ENCODE data around the gene METTL9. TPM values are rescaled to one million over a fixed set of nuclear protein-coding genes. Genes with fewer than 3 reads are reported as not detected.
A peak's percentile ranks its signal among the peaks of the same experiment; 100 is the strongest.
"Not testable (repeated sequence)": the region's sequence is repeated elsewhere in the genome, so short reads cannot be mapped to it uniquely, and the experiment has no call there.

METTL9 gene
- total RNA-seq, 2 experiments from 2014 or later, result 86.6 to 93.4 TPM

GRCh38 chr16:21564367-21564766 lies 35.0 kb upstream of the METTL9 start:
- not testable (repeated sequence) for H3K9me3 Mint-ChIP-seq (ENCODE audit: low read depth); DNase-seq; ATAC-seq; H3K36me3 Mint-ChIP-seq; H3K27ac Mint-ChIP-seq; H3K4me3 Mint-ChIP-seq
- Mint-ChIP-seq H3K27me3 (peaks cover 10% of the 10 kb centered on the region), H3K4me1 (peaks cover 12% of the 10 kb centered on the region)
- CTCF ChIA-PET, result interaction anchor here (1.0 to 1.6 kb wide), 2 partner anchors 93 to 448 kb away, joined by 3 read pairs; no protein-coding TSS in a partner anchor

DNA sequence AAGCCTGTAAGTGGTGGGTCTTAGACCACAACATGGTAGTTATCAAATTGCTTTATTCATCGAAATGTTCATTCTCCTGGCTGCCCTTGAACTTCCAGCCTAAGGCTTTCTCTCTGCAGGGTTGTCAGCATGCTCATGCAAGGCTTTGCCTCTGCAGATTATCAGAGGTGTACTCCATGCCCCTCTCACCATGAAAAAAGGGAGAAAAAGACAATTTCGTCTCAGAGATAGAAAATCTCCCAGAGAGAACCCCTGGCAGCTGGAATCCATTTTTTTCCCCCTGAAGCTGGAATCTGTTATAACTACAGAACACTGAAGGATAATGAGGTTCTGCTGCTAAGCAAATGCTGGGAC lies 33.9 kb upstream of the METTL9 start:
- no peak for DNase-seq
- CTCF ChIA-PET, result interaction anchor here (1.0 to 1.5 kb wide), 4 partner anchors 8 to 409 kb away, joined by 3 to 4 read pairs (median 3); no protein-coding TSS in a partner anchor
- ATAC-seq, result no peak
- Mint-ChIP-seq H3K4me3 (no peak overlapping the region), H3K9me3 (ENCODE audit: low read depth) (no peaks in the 10 kb centered on the region), H3K36me3 (no peaks in the 10 kb centered on the region), H3K27me3 (peaks cover 6% of the 10 kb centered on the region), H3K27ac (no peak overlapping the region), H3K4me1 (peaks cover 12% of the 10 kb centered on the region)

DNA sequence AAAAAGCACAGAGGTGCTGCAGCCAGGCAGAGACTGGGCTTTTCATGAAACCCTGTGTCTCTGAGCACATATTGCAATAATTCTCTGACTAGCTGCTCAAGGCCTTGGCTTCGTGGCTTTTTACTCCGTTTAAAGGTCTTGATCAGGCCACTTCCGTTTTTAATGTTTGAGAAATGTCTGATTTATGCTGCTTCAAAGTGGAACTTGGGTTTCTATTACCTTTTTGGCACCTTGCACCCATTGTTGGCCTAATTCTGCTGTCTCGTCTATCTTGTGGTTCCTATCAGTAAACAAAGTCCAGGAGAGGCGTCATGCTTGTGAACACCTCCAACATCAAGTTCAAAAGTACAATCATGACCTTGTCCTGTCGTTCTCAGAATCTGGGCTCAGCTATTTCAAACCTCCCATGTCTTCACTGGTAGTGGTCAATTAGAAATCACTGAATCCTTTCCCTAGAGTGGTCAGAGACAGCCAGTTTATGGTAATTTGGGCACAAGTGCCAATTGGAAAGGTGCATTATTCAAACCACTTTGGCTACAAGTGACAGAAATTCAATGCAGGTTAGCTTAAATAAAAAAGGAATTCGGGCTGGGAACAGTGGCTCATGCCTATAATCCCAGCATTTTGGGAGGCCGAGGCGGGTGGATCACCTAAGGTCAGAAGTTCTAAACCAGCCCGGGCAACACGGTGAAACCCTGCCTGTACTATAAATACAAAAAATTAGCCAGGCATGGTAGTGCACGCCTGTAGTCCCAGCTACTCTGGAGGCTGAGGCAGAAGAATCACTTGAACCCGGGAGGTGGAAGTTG lies 33.3 kb upstream of the METTL9 start:
- CTCF ChIA-PET, result interaction anchor here (0.6 to 1.5 kb wide), 4 partner anchors 8 to 752 kb away, joined by 3 to 4 read pairs (median 4); no protein-coding TSS in a partner anchor
- Mint-ChIP-seq H3K4me3 (no peak overlapping the region), H3K27me3 (peaks cover 7% of the 10 kb centered on the region), H3K27ac (no peak overlapping the region), H3K4me1 (peaks cover 12% of the 10 kb centered on the region), H3K9me3 (ENCODE audit: low read depth) (no peaks in the 10 kb centered on the region), H3K36me3 (no peaks in the 10 kb centered on the region)
- no peak for DNase-seq
- ATAC-seq, result peak; percentile 53

- CTCF ChIA-PET, result interaction anchor here (0.6 to 1.5 kb wide), 3 partner anchors 12 to 752 kb away, joined by 3 to 4 read pairs (median 3); no protein-coding TSS in a partner anchor
- no peak overlapping the region for H3K4me3 Mint-ChIP-seq
- H3K27me3 Mint-ChIP-seq, result peaks cover 14% of the 10 kb centered on the region
- peaks cover 12% of the 10 kb centered on the region for H3K4me1 Mint-ChIP-seq
- no peaks in the 10 kb centered on the region for H3K9me3 Mint-ChIP-seq (ENCODE audit: low read depth)
- H3K36me3 Mint-ChIP-seq, result no peaks in the 10 kb centered on the region
- DNase-seq (no peak), ATAC-seq (no peak)
- H3K27ac Mint-ChIP-seq, result no peak overlapping the region
Measured at GRCh38 chr16:21566891-21567414, 32.4 kb upstream of the METTL9 start.

DNA sequence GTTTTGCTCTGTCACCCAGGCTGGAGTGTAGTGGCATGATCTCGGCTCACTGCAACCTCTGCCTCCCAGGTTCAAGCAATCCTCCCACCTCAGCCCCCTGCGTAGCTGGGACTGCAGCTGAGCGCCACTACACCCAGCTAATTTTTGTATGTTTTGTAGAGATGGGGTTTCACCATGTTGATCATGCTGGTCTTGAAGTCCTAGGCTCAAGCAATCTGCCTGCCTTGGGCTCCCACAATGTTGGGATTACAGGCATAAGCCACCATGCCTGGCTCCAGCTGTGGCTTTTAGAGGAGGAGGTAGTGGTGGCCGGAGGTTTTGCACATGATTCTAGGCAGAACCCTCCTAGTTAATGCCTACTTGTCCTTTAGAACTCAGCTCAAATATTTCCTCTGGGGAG lies 31.9 kb upstream of the METTL9 start:
- not testable (repeated sequence) for H3K36me3 Mint-ChIP-seq

GRCh38 chr16:21568502-21569189 lies 30.7 kb upstream of the METTL9 start:
- no peak overlapping the region for H3K4me3 Mint-ChIP-seq
- ATAC-seq (no peak), DNase-seq (no peak)
- no peaks in the 10 kb centered on the region for H3K9me3 Mint-ChIP-seq (ENCODE audit: low read depth)
- no peak overlapping the region for H3K27ac Mint-ChIP-seq
- peaks cover 15% of the 10 kb centered on the region for H3K27me3 Mint-ChIP-seq
- H3K36me3 Mint-ChIP-seq, result no peaks in the 10 kb centered on the region
- CTCF ChIA-PET, result interaction anchor here (0.8 to 1.5 kb wide), 2 partner anchors 8 to 15 kb away, joined by 3 read pairs; no protein-coding TSS in a partner anchor
- H3K4me1 Mint-ChIP-seq, result peaks cover 12% of the 10 kb centered on the region

More for the DNA sequence above, 31.9 kb upstream of the METTL9 start:
- CTCF ChIA-PET, result interaction anchor here (1.4 to 1.5 kb wide), 2 partner anchors 12 to 14 kb away, joined by 3 to 4 read pairs; no protein-coding TSS in a partner anchor
- H3K9me3 Mint-ChIP-seq (ENCODE audit: low read depth); H3K27ac Mint-ChIP-seq; DNase-seq; H3K4me3 Mint-ChIP-seq; ATAC-seq: not testable (repeated sequence)
- Mint-ChIP-seq H3K4me1 (peaks cover 12% of the 10 kb centered on the region), H3K27me3 (peaks cover 15% of the 10 kb centered on the region)

DNA sequence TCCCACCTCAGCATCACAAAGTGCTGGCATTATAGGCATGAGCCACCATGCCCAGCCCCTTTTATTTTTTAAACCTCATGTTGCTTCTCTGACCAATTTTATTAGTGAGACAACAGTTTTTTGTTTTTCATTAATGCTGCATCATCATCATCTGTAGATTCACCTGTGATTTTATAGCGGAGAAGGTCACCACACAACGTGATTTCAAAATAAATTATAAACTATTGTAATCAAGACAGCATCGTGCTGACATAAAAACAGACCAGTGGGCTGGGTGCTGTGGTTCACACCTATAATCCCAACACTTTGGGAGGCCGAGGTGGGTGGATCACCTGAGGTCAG lies 28.7 kb upstream of the METTL9 start:
- DNase-seq (no peak), ATAC-seq (no peak)
- no peak overlapping the region for H3K4me3 Mint-ChIP-seq
- H3K36me3 Mint-ChIP-seq, result no peaks in the 10 kb centered on the region
- peaks cover 15% of the 10 kb centered on the region for H3K27me3 Mint-ChIP-seq
- CTCF ChIA-PET, result no interaction called here
- H3K27ac Mint-ChIP-seq, result no peak overlapping the region
- H3K9me3 Mint-ChIP-seq (ENCODE audit: low read depth), result no peaks in the 10 kb centered on the region
- peaks cover 6% of the 10 kb centered on the region for H3K4me1 Mint-ChIP-seq

DNA sequence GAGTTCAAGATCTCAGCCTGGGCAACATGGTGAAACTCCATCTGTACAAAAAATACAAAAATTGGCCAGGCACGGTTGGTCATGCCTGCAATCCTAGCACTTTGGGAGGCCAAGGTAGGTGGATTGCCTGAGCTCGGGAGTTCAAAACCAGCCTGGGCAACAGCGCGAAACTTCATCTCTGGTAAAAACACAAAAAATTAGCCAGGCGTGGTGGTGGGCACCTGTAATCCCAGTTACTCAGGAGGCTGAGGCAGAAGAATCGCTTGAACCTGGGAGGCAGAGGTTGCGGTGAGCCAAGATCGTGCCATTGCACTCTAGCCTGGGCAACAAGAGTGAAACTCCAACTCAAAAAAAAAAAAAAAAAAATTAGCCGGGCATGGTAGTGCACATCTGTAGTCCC lies 25.9 kb upstream of the METTL9 start:
- DNase-seq; H3K9me3 Mint-ChIP-seq (ENCODE audit: low read depth); ATAC-seq; H3K4me3 Mint-ChIP-seq; H3K4me1 Mint-ChIP-seq; H3K27ac Mint-ChIP-seq; H3K36me3 Mint-ChIP-seq: not testable (repeated sequence)
- H3K27me3 Mint-ChIP-seq, result peaks cover 25% of the 10 kb centered on the region
- CTCF ChIA-PET, result interaction anchor here (1.3 to 1.6 kb wide), 2 partner anchors 8 to 13 kb away, joined by 4 to 5 read pairs; no protein-coding TSS in a partner anchor

DNA sequence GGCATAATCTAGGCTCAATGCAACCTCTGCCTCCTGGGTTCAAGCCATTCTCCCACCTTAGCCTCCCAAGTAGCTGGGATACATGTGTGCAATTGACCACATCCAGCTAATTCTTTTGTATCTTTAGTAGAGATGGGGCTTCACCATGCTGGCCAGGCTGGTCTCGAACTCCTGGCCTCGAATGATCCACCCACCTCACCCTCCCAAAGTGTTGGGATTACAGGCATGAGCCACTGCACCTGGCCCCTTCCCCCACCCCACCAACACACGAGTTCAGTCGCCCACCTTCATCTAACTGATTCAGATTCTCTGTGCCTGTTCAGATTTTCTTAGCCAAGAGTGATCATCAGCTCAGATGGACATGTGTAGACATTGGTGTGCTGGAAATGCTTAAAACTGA lies 25.0 kb upstream of the METTL9 start:
- CTCF ChIA-PET, result interaction anchor here (1.3 to 1.6 kb wide), 2 partner anchors 9 to 14 kb away, joined by 4 to 5 read pairs; no protein-coding TSS in a partner anchor
- ATAC-seq (no peak), DNase-seq (no peak)
- H3K4me3 Mint-ChIP-seq, result no peak overlapping the region
- no peak overlapping the region for H3K27ac Mint-ChIP-seq
- peaks cover 33% of the 10 kb centered on the region for H3K27me3 Mint-ChIP-seq
- no peaks in the 10 kb centered on the region for H3K9me3 Mint-ChIP-seq (ENCODE audit: low read depth)
- H3K4me1 Mint-ChIP-seq, result no peaks in the 10 kb centered on the region
- H3K36me3 Mint-ChIP-seq, result no peaks in the 10 kb centered on the region

- not testable (repeated sequence) for H3K27ac Mint-ChIP-seq; H3K9me3 Mint-ChIP-seq (ENCODE audit: low read depth); ATAC-seq; DNase-seq; H3K36me3 Mint-ChIP-seq; H3K4me3 Mint-ChIP-seq; H3K4me1 Mint-ChIP-seq
- H3K27me3 Mint-ChIP-seq, result peaks cover 33% of the 10 kb centered on the region
- CTCF ChIA-PET, result interaction anchor here (1.1 kb wide), 1 partner anchor 8 kb away, joined by 3 read pairs; no protein-coding TSS in a partner anchor
Measured at GRCh38 chr16:21576323-21576722, 23.1 kb upstream of the METTL9 start.

GRCh38 chr16:21577487-21577886 lies 21.9 kb upstream of the METTL9 start:
- H3K4me1 Mint-ChIP-seq; DNase-seq; H3K27ac Mint-ChIP-seq; H3K36me3 Mint-ChIP-seq; H3K4me3 Mint-ChIP-seq; ATAC-seq; H3K9me3 Mint-ChIP-seq (ENCODE audit: low read depth): not testable (repeated sequence)
- H3K27me3 Mint-ChIP-seq, result peaks cover 28% of the 10 kb centered on the region
- CTCF ChIA-PET, result interaction anchor here (1.1 to 1.3 kb wide), 2 partner anchors 9 to 63 kb away, joined by 3 to 4 read pairs; no protein-coding TSS in a partner anchor

DNA sequence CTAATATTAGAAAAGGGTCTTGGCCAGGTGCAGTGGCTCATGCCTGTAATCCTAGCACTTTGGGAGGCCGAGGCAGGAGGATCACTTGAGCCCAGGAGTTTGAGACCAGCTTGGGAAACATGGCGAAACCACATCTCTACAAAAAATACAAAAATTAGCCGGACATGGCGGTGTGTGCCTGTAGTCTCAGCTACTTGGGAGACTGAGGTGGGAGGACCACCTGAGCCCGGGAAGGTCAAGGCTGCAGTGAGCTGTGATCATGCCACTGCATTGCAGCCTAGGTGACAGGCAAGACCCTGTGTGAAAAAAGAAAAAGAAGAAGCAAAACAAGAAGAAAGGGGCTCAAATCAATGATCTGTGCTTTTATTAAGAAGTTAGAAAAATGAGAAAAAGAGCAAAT lies 21.1 kb upstream of the METTL9 start:
- CTCF ChIA-PET, result interaction anchor here (1.3 kb wide), 1 partner anchor 62 kb away, joined by 4 read pairs; no protein-coding TSS in a partner anchor
- not testable (repeated sequence) for H3K4me3 Mint-ChIP-seq

DNA sequence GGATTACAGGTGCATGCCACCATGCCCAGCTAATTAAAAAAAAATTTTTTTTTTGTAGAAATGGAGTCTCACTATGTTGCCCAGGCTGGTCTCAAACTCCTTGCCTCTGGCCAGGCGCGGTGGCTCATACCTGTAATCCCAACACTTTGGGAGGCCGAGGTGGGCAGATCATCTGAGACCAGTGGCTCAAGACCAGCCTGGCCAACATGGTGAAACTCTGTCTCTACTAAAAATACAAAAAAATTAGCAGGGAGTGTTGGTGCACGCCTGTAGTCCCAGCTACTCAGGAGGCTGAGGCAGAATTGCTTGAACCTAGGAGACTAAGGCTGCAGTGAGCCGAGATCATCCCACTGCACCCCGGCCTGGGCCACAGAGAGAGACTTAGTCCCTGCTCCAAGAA lies 19.2 kb upstream of the METTL9 start:
- peaks cover 28% of the 10 kb centered on the region for H3K27me3 Mint-ChIP-seq
- H3K4me3 Mint-ChIP-seq; ATAC-seq; H3K9me3 Mint-ChIP-seq (ENCODE audit: low read depth); H3K4me1 Mint-ChIP-seq; H3K36me3 Mint-ChIP-seq; CTCF ChIA-PET; H3K27ac Mint-ChIP-seq; DNase-seq: not testable (repeated sequence)

More for the DNA sequence above, 21.1 kb upstream of the METTL9 start:
- not testable (repeated sequence) for H3K36me3 Mint-ChIP-seq; ATAC-seq; H3K4me1 Mint-ChIP-seq; H3K27ac Mint-ChIP-seq; DNase-seq; H3K9me3 Mint-ChIP-seq (ENCODE audit: low read depth)
- peaks cover 28% of the 10 kb centered on the region for H3K27me3 Mint-ChIP-seq

All from activated CD8-positive, alpha-beta memory T cell treated with anti-CD3 and anti-CD28 coated beads, Interleukin-2, amount 10 ng/mL, durations not matched to agents 7 days and 5 days (primary cell).